Measurements from ENCODE around the gene EFCAB9. TPM values are rescaled to one million over a fixed set of nuclear protein-coding genes. Genes with fewer than 3 reads are reported as not detected.

EFCAB9 gene
- total and polyA plus RNA-seq, 2 of the 8 experiments (the other 6 are each of a cell fraction or from before 2014, with no cell fraction given): not detected

- no peak overlapping the region for H4K5ac ChIP-seq (ENCODE audit: insufficient read length, low read depth, low read length)
- H2BK15ac ChIP-seq (ENCODE audit: low read length): no peak overlapping the region
- no peak overlapping the region for H3K23ac ChIP-seq (ENCODE audit: insufficient read length)
- no peaks in the 10 kb centered on the region for H3K36me3 ChIP-seq (ENCODE audit: control insufficient read depth in 2 of 4, insufficient read depth in 4 of 4, low read length in 3 of 4)
- no peak overlapping the region for H3K27ac ChIP-seq (ENCODE audit: low read depth, low read length)
- no peaks in the 10 kb centered on the region for H3K79me2 ChIP-seq (ENCODE audit: control insufficient read depth in 1 of 2, insufficient read depth in 2 of 2, low read length in 2 of 2)
- no peak overlapping the region for H4K8ac ChIP-seq (ENCODE audit: extremely low read depth, insufficient read depth, low read length)
- no peak for TF ChIP-seq SP1 (IDR thresholded peaks at IDR 0.05; ENCODE audit: low read depth, low read length)
- TF ChIP-seq SIX5 (IDR thresholded peaks at IDR 0.05; ENCODE audit: low read depth, low read length): no peak
- TF ChIP-seq TCF12 (IDR thresholded peaks at IDR 0.05; ENCODE audit: low read depth, low read length): no peak
- TF ChIP-seq BCL11A (IDR thresholded peaks at IDR 0.05; ENCODE audit: low read depth in 2 of 2, low read length in 2 of 2): no peak
- TF ChIP-seq POLR2A (IDR thresholded peaks at IDR 0.05; ENCODE audit: control extremely low read depth in 1 of 2, low read depth in 2 of 2, low read length in 2 of 2): no peak
- TF ChIP-seq KDM5A (IDR thresholded peaks at IDR 0.05; ENCODE audit: low read length): no peak
- TF ChIP-seq KDM1A (IDR thresholded peaks at IDR 0.05; ENCODE audit: borderline replicate concordance, low read length): no peak
- no peak for TF ChIP-seq RXRA (IDR thresholded peaks at IDR 0.05; ENCODE audit: insufficient read depth, low read depth, low read length)
- no peak overlapping the region for H2AK5ac ChIP-seq (ENCODE audit: low read depth, low read length)
- H3K9ac ChIP-seq (replicated peaks in 1 of 4; ENCODE audit: extremely low read depth in 1 of 4, low read depth in 3 of 4, low read length in 3 of 4): no peak overlapping the region
- H2BK120ac ChIP-seq (replicated peaks; ENCODE audit: low read depth, low read length): no peak overlapping the region
- H3K79me1 ChIP-seq (ENCODE audit: low read depth, low read length): peaks cover 8% of the 10 kb centered on the region; the same call in 1 of the 2 replicates
- H3K18ac ChIP-seq (ENCODE audit: extremely low read depth, low read length): no peak overlapping the region
- 98 to 100% methylated on average over 1 to 2 of the region's 2 CpGs for WGBS, 2 experiments (ENCODE audit: extremely low coverage in 1 of 2, insufficient coverage in 1 of 2, insufficient read length in 1 of 2, insufficient replicate concordance in 2 of 2, low coverage in 1 of 2, low lambda C conversion rate in 2 of 2, missing lambda C conversion rate in 1 of 2)
- H3K14ac ChIP-seq (ENCODE audit: insufficient read length): no peak overlapping the region
- H2BK20ac ChIP-seq (ENCODE audit: low read length): no peak overlapping the region
- H3K23me2 ChIP-seq (ENCODE audit: low read depth, low read length): no peaks in the 10 kb centered on the region; the same call in 1 of the 2 replicates
- ChIA-PET CTCF (ENCODE audit: partially characterized antibody) (interaction anchor here (1.0 to 1.3 kb wide), 2 partner anchors 18 to 19 kb away, joined by 3 to 4 read pairs; partner anchors contain the start of gene STK10), POLR2A (ENCODE audit: partially characterized antibody) (no interaction called here)
- no peaks in the 10 kb centered on the region for H4K20me1 ChIP-seq (replicated peaks in 1 of 2; ENCODE audit: control insufficient read depth in 1 of 2, insufficient read depth in 2 of 2, low read length in 2 of 2)
- H3K56ac ChIP-seq (replicated peaks; ENCODE audit: insufficient read length, low read depth, low read length): no peak overlapping the region
- no peak overlapping the region for H2BK5ac ChIP-seq (ENCODE audit: low read depth, low read length)
- no peak overlapping the region for H3K4me2 ChIP-seq (ENCODE audit: insufficient read depth in 1 of 2, low read depth in 2 of 2, low read length in 2 of 2)
- H3K9me3 ChIP-seq (ENCODE audit: insufficient read depth in 2 of 2, low read depth in 1 of 2, low read length in 1 of 2): no peaks in the 10 kb centered on the region
- H3K4ac ChIP-seq (replicated peaks; ENCODE audit: insufficient read length, low read depth, low read length): no peak overlapping the region
- FAIRE-seq (no peak), DNase-seq (ENCODE audit: low read depth in 1 of 2, low spot score in 2 of 2) (no peak)
- no peak overlapping the region for H3K4me3 ChIP-seq (ENCODE audit: extremely low read depth in 1 of 4, insufficient read depth in 2 of 4, low read depth in 3 of 4, low read length in 4 of 4)
- no peak overlapping the region for H2BK12ac ChIP-seq (ENCODE audit: low read depth, low read length)
- H3K4me1 ChIP-seq (replicated peaks in 1 of 4; ENCODE audit: control insufficient read depth in 3 of 4, insufficient read depth in 4 of 4, low read length in 3 of 4): peaks cover 0 to 4% (median 3%) of the 10 kb centered on the region in 4 experiments; a peak in 3 of 7 replicates
- H4K91ac ChIP-seq (replicated peaks; ENCODE audit: insufficient read length, low read length): no peak overlapping the region
- H3K27me3 ChIP-seq (replicated peaks in 1 of 4; ENCODE audit: control insufficient read depth in 3 of 4, extremely low read depth in 1 of 4, insufficient read depth in 3 of 4, low read length in 3 of 4): no peaks in the 10 kb centered on the region
- no peak overlapping the region for H2AFZ ChIP-seq (ENCODE audit: low read length)
Observed at GRCh38 chr5:172169216-172169615, 24.8 kb upstream of the EFCAB9 start.

Measured in H1 (cell line).